ENCODE data around the gene RFXAP. TPM values are rescaled to one million over a fixed set of nuclear protein-coding genes. Genes with fewer than 3 reads are reported as not detected.

The RFXAP gene
- total and polyA plus RNA-seq, 4 donors: 0.60 to 3.4 (median 1.8) TPM

GRCh38 chr13:36770741-36771140, 48.3 kb upstream of the RFXAP start:
- no peak for DNase-seq (ENCODE audit: low spot score)
- 77% methylated on average over 2 of the region's 2 CpGs for WGBS
- TF ChIP-seq MAX (IDR thresholded peaks at IDR 0.05): no peak
- TF ChIP-seq NR2F2 (IDR thresholded peaks at IDR 0.05): no peak
- TF ChIP-seq RAD21 (IDR thresholded peaks at IDR 0.05): no peak
- no peak for TF ChIP-seq JUND (IDR thresholded peaks at IDR 0.05)
- TF ChIP-seq FOXA1 (IDR thresholded peaks at IDR 0.05): no peak
- TF ChIP-seq TAF1 (conservative IDR thresholded peaks at IDR 0.05): no peak
- no peak for TF ChIP-seq SP1 (IDR thresholded peaks at IDR 0.05)
- TF ChIP-seq HNF4A (conservative IDR thresholded peaks at IDR 0.05): no peak
- TF ChIP-seq YY1 (IDR thresholded peaks at IDR 0.05): no peak
- TF ChIP-seq ATF3 (IDR thresholded peaks at IDR 0.05): no peak
- no peak for TF ChIP-seq REST (IDR thresholded peaks at IDR 0.05)
- no peak for TF ChIP-seq CTCF (IDR thresholded peaks at IDR 0.05; ENCODE audit: low read depth, low read length, missing input control)
- TF ChIP-seq GABPA (IDR thresholded peaks at IDR 0.05 in 1 of 2, conservative IDR thresholded peaks at IDR 0.05 in 1 of 2): no peak
- no peak for TF ChIP-seq HNF4G (IDR thresholded peaks at IDR 0.05)
- Histone ChIP-seq H3K4me1 (ENCODE audit: control insufficient read depth in 4 of 4, insufficient read depth in 4 of 4, low read length in 3 of 4) (no peaks in the 10 kb centered on the region), H3K4me3 (ENCODE audit: low read depth in 1 of 3, low read length in 3 of 3) (no peak overlapping the region), H3K36me3 (ENCODE audit: control insufficient read depth in 4 of 4, insufficient read depth in 3 of 4, low read depth in 1 of 4, low read length in 3 of 4) (no peaks in the 10 kb centered on the region), H3K9me3 (ENCODE audit: control insufficient read depth in 4 of 4, low read length in 3 of 4) (peaks cover 0 to 9% (median 6%) of the 10 kb centered on the region in 4 donors), H3K27me3 (ENCODE audit: control insufficient read depth in 4 of 4, insufficient read depth in 4 of 4, low read length in 3 of 4) (peaks cover 0 to 6% (median 0%) of the 10 kb centered on the region in 4 donors), H3K27ac (ENCODE audit: low read depth in 1 of 2, low read length in 2 of 2) (no peak overlapping the region), H3K9ac (ENCODE audit: low read depth in 1 of 2, low read length in 2 of 2) (no peak overlapping the region)

- Histone ChIP-seq H3K9me3 (ENCODE audit: control insufficient read depth in 4 of 4, low read length in 3 of 4) (no peaks in the 10 kb centered on the region), H3K36me3 (ENCODE audit: control insufficient read depth in 4 of 4, insufficient read depth in 3 of 4, low read depth in 1 of 4, low read length in 3 of 4) (no peaks in the 10 kb centered on the region), H3K27me3 (ENCODE audit: control insufficient read depth in 4 of 4, insufficient read depth in 4 of 4, low read length in 3 of 4) (peaks cover 0 to 7% (median 0%) of the 10 kb centered on the region in 4 donors), H3K27ac (ENCODE audit: low read depth in 1 of 2, low read length in 2 of 2) (no peak overlapping the region), H3K4me3 (ENCODE audit: low read depth in 1 of 3, low read length in 3 of 3) (no peak overlapping the region), H3K4me1 (ENCODE audit: control insufficient read depth in 4 of 4, insufficient read depth in 4 of 4, low read length in 3 of 4) (no peaks in the 10 kb centered on the region), H3K9ac (ENCODE audit: low read depth in 1 of 2, low read length in 2 of 2) (no peak overlapping the region)
- TF ChIP-seq TAF1 (conservative IDR thresholded peaks at IDR 0.05) (no peak), ZBTB33 (IDR thresholded peaks at IDR 0.05) (no peak), ATF3 (IDR thresholded peaks at IDR 0.05) (no peak), NR2F2 (IDR thresholded peaks at IDR 0.05) (no peak)
- DNase-seq (ENCODE audit: low spot score): no peak
These were observed 46.2 kb upstream of the RFXAP start for GRCh38 chr13:36772853-36773252.

Data from liver (tissue), 9 donors.